ENCODE measurements around the gene ABCD4. TPM values are rescaled to one million over a fixed set of nuclear protein-coding genes. Genes with fewer than 3 reads are reported as not detected.

Gene ABCD4
- total and polyA plus RNA-seq, 9 donors, result 33.5 to 54.4 (median 45.8) TPM

- DNase-seq, result peak in 1 of 5 donors; percentile 23
- no peaks in the 10 kb centered on the region for H3K9me3 ChIP-seq
- peaks cover 3% of the 10 kb centered on the region for H3K4me1 ChIP-seq (ENCODE audit: insufficient read depth)
- H3K4me3 ChIP-seq, result no peak overlapping the region
- no peaks in the 10 kb centered on the region for H3K36me3 ChIP-seq
- intact Hi-C loops (cut with DNase I), result no loop called here
- H3K27me3 ChIP-seq, result no peaks in the 10 kb centered on the region
- no peak overlapping the region for H3K27ac ChIP-seq
- TF ChIP-seq, protein P1, sequence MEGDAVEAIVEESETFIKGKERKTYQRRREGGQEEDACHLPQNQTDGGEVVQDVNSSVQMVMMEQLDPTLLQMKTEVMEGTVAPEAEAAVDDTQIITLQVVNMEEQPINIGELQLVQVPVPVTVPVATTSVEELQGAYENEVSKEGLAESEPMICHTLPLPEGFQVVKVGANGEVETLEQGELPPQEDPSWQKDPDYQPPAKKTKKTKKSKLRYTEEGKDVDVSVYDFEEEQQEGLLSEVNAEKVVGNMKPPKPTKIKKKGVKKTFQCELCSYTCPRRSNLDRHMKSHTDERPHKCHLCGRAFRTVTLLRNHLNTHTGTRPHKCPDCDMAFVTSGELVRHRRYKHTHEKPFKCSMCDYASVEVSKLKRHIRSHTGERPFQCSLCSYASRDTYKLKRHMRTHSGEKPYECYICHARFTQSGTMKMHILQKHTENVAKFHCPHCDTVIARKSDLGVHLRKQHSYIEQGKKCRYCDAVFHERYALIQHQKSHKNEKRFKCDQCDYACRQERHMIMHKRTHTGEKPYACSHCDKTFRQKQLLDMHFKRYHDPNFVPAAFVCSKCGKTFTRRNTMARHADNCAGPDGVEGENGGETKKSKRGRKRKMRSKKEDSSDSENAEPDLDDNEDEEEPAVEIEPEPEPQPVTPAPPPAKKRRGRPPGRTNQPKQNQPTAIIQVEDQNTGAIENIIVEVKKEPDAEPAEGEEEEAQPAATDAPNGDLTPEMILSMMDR (IDR thresholded peaks at IDR 0.05), result no peak
- TF ChIP-seq POLR2A (IDR thresholded peaks at IDR 0.05) (no peak), EP300 (IDR thresholded peaks at IDR 0.05) (no peak)
- 51 to 63% (median 62%) methylated on average over 10 of the region's 10 CpGs for WGBS, 3 donors
Measured at GRCh38 chr14:74299061-74299545, 3.6 kb downstream of the ABCD4 start.

GRCh38 chr14:74297986-74298385 is 4.7 kb downstream of the ABCD4 start:
- no peak for TF ChIP-seq EP300 (IDR thresholded peaks at IDR 0.05)
- TF ChIP-seq POLR2A (IDR thresholded peaks at IDR 0.05), result no peak
- TF ChIP-seq, protein P1 (IDR thresholded peaks at IDR 0.05), result no peak
- WGBS, 3 donors, result 91 to 92% (median 91%) methylated on average over 10 of the region's 10 CpGs
- Histone ChIP-seq H3K9me3 (no peaks in the 10 kb centered on the region), H3K4me3 (no peak overlapping the region), H3K27me3 (no peaks in the 10 kb centered on the region), H3K4me1 (ENCODE audit: insufficient read depth) (peaks cover 3% of the 10 kb centered on the region), H3K27ac (no peak overlapping the region), H3K36me3 (no peaks in the 10 kb centered on the region)
- intact Hi-C loops (cut with DNase I), result no loop called here
- no peak for DNase-seq

DNA sequence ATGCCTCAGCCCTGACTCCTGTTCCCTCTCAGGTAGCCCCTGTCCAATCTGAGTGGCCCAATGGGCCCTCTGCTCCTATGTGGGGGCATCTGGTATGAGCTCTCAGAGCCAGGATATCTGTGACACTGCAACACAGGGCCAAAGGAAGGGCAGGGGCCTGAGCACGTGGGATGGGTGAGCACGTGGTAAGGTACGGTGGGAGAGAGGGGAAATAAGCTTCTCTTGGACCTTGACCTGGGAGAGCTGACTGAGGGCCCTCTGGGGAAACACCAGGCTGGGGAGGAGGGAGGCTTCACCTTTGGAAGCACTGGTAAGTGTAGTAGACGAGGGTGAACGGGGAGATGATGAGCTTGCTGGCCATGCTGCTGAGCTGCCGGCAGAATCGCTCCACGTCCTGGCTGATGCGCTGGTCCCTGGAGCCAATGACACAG is 6.7 kb downstream of the ABCD4 start:
- TF ChIP-seq EP300 (IDR thresholded peaks at IDR 0.05), result no peak
- TF ChIP-seq, protein P1 (IDR thresholded peaks at IDR 0.05), result no peak
- TF ChIP-seq POLR2A (IDR thresholded peaks at IDR 0.05), result no peak
- DNase-seq, result no peak
- Histone ChIP-seq H3K27ac (no peak overlapping the region), H3K4me3 (no peak overlapping the region), H3K36me3 (no peaks in the 10 kb centered on the region), H3K4me1 (ENCODE audit: insufficient read depth) (no peaks in the 10 kb centered on the region), H3K27me3 (no peaks in the 10 kb centered on the region), H3K9me3 (no peaks in the 10 kb centered on the region)
- 79 to 88% (median 79%) methylated on average over 9 of the region's 9 CpGs for WGBS, 3 donors
- intact Hi-C loops (cut with DNase I), result no loop called here

GRCh38 chr14:74293606-74294005 is 9.1 kb downstream of the ABCD4 start:
- Histone ChIP-seq H3K4me1 (ENCODE audit: insufficient read depth) (no peaks in the 10 kb centered on the region), H3K4me3 (no peak overlapping the region), H3K27me3 (no peaks in the 10 kb centered on the region), H3K27ac (no peak overlapping the region), H3K36me3 (no peaks in the 10 kb centered on the region), H3K9me3 (no peaks in the 10 kb centered on the region)
- TF ChIP-seq EP300 (IDR thresholded peaks at IDR 0.05) (no peak), POLR2A (IDR thresholded peaks at IDR 0.05) (no peak)
- TF ChIP-seq, protein P1 (IDR thresholded peaks at IDR 0.05), result no peak
- intact Hi-C loops (cut with DNase I), result no loop called here
- 74 to 98% (median 97%) methylated on average over 2 of the region's 2 CpGs for WGBS, 3 donors
- no peak for DNase-seq
